ENCODE data around the gene ZCCHC13. TPM values are rescaled to one million over a fixed set of nuclear protein-coding genes. Genes with fewer than 3 reads are reported as not detected.
"Not testable (repeated sequence)": the region's sequence is repeated elsewhere in the genome, so short reads cannot be mapped to it uniquely, and the experiment has no call there.

Gene ZCCHC13
- total and polyA plus RNA-seq, 2 donors (not counting 3 experiments of a cell fraction or from before 2014, with no cell fraction given) = not detected

- peak; percentile 36 for DNase-seq (ENCODE audit: low read depth, low spot score)
- Histone ChIP-seq H3K27me3 (ENCODE audit: control insufficient read depth in 2 of 2, insufficient read depth in 2 of 2, low read length in 2 of 2) (peaks cover 0 to 2% of the 10 kb centered on the region in 2 experiments), H3K27ac (ENCODE audit: insufficient read depth, low read depth, low read length) (no peak overlapping the region), H2AFZ (ENCODE audit: low read depth, low read length) (peak overlapping the region; percentile 37), H3K9me3 (replicated peaks; ENCODE audit: control insufficient read depth, insufficient read depth, low read length) (no peaks in the 10 kb centered on the region), H3K79me2 (ENCODE audit: control insufficient read depth, insufficient read depth, low read length) (no peaks in the 10 kb centered on the region), H4K20me1 (replicated peaks; ENCODE audit: control insufficient read depth, extremely low read depth, insufficient read depth, low read length) (no peaks in the 10 kb centered on the region), H3K9ac (replicated peaks; ENCODE audit: extremely low read depth, insufficient read depth, low read length) (no peak overlapping the region), H3K4me1 (ENCODE audit: control insufficient read depth, extremely low read depth, insufficient read depth, low read length) (no peaks in the 10 kb centered on the region), H3K4me3 (replicated peaks in 1 of 3; ENCODE audit: insufficient read depth in 1 of 3, low read depth in 1 of 3, low read length in 3 of 3) (no peak overlapping the region), H3K9me1 (replicated peaks; ENCODE audit: control insufficient read depth, extremely low read depth, insufficient read depth, low read length) (no peaks in the 10 kb centered on the region), H3K36me3 (ENCODE audit: control insufficient read depth in 2 of 2, extremely low read depth in 1 of 2, insufficient read depth in 2 of 2, low read length in 2 of 2) (no peaks in the 10 kb centered on the region), H3K4me2 (ENCODE audit: insufficient read depth, low read length) (no peak overlapping the region)
- no TSS peak for BruUV-seq (replicated peaks)
- CTCF ChIA-PET = no interaction called here
- intact Hi-C loops (cut with micrococcal nuclease) = loop anchor here (5.0 kb wide), 1 partner anchor 108 kb away; no protein-coding TSS in a partner anchor
- dilution Hi-C loops (cut with MboI; ENCODE audit: extremely low pct_ligation_motif_present, low sequenced_read_pairs) = no loop called here
- no peak for TF ChIP-seq JUN (IDR thresholded peaks at IDR 0.05; ENCODE audit: borderline replicate concordance, insufficient read depth, insufficient read length, low read depth)
- no peak for TF ChIP-seq GATA2 (IDR thresholded peaks at IDR 0.05; ENCODE audit: insufficient read depth, insufficient read length, low read depth, low read length)
- TF ChIP-seq MAX (IDR thresholded peaks at IDR 0.05; ENCODE audit: insufficient read depth, insufficient read length) = no peak
- POLR2A ChIA-PET = no interaction called here
- no peak for FAIRE-seq
These were observed 36.1 kb downstream of the ZCCHC13 start for GRCh38 chrX:74340051-74340450.

GRCh38 chrX:74342211-74342610 lies 38.2 kb downstream of the ZCCHC13 start:
- H3K27ac ChIP-seq (ENCODE audit: insufficient read depth, low read depth, low read length); H3K4me2 ChIP-seq (ENCODE audit: insufficient read depth, low read length); dilution Hi-C loops (cut with MboI; ENCODE audit: extremely low pct_ligation_motif_present, low sequenced_read_pairs); H4K20me1 ChIP-seq (replicated peaks; ENCODE audit: control insufficient read depth, extremely low read depth, insufficient read depth, low read length); H3K9me1 ChIP-seq (replicated peaks; ENCODE audit: control insufficient read depth, extremely low read depth, insufficient read depth, low read length); BruUV-seq (replicated peaks); FAIRE-seq; H3K4me3 ChIP-seq (replicated peaks in 1 of 3; ENCODE audit: insufficient read depth in 1 of 3, low read depth in 1 of 3, low read length in 3 of 3); CTCF ChIA-PET; H3K9me3 ChIP-seq (replicated peaks; ENCODE audit: control insufficient read depth, insufficient read depth, low read length); POLR2A ChIA-PET; H3K27me3 ChIP-seq (ENCODE audit: control insufficient read depth in 2 of 2, insufficient read depth in 2 of 2, low read length in 2 of 2); H2AFZ ChIP-seq (ENCODE audit: low read depth, low read length); H3K4me1 ChIP-seq (ENCODE audit: control insufficient read depth, extremely low read depth, insufficient read depth, low read length); DNase-seq (ENCODE audit: low read depth, low spot score); H3K36me3 ChIP-seq (ENCODE audit: control insufficient read depth in 2 of 2, extremely low read depth in 1 of 2, insufficient read depth in 2 of 2, low read length in 2 of 2); H3K9ac ChIP-seq (replicated peaks; ENCODE audit: extremely low read depth, insufficient read depth, low read length); H3K79me2 ChIP-seq (ENCODE audit: control insufficient read depth, insufficient read depth, low read length): not testable (repeated sequence)
- intact Hi-C loops (cut with micrococcal nuclease) = loop anchor here (5.0 kb wide), 1 partner anchor 110 kb away; no protein-coding TSS in a partner anchor

Data from endothelial cell of umbilical vein (primary cell).